ENCODE data around the gene CDH4. TPM values are rescaled to one million over a fixed set of nuclear protein-coding genes. Genes with fewer than 3 reads are reported as not detected.

Gene CDH4
- total and polyA plus RNA-seq, 2 of the 4 experiments (the other 2 are of a cell fraction), result 1.6 to 3.5 TPM

DNA sequence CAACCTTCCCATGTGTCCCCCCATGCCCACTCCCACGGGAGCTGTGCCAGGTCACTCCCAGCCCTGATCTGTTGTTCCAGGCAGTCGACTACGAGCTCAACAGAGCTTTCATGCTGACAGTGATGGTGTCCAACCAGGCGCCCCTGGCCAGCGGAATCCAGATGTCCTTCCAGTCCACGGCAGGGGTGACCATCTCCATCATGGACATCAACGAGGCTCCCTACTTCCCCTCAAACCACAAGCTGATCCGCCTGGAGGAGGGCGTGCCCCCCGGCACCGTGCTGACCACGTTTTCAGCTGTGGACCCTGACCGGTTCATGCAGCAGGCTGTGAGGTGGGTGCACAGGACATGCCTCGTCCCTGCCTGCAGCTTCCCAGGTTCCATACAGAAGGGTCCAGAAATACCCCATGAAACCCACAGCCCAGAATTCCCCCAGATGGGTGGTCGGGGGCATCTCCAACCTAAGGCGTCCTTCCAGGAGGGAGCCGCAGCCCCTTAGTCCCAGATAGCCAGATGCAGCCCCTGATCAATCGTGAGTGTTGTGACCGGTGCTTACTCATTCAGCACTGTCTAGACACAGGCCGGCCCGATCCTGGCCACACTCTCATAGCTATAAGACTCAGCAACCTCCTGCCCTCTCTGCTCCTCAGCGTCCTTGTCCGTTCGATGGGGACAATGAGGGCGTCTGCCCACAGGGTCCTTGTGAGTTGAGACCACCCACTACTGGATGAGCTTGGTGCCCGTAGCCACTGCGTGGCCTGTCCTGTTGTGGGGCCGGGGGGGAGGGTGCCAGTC is 671.5 kb downstream of the CDH4 start:
- Histone ChIP-seq H3K4me3 (ENCODE audit: insufficient read depth, low read depth, low read length) (no peak overlapping the region), H4K20me1 (ENCODE audit: insufficient read depth, low read length) (no peaks in the 10 kb centered on the region), H4K5ac (ENCODE audit: low read depth, low read length) (no peak overlapping the region), H3K9ac (ENCODE audit: low read depth, low read length) (no peak overlapping the region), H4K91ac (ENCODE audit: insufficient read depth, low read depth, low read length) (no peak overlapping the region), H2AK5ac (ENCODE audit: low read depth, low read length) (no peak overlapping the region), H2BK120ac (ENCODE audit: low read depth, low read length) (no peak overlapping the region), H3K4ac (ENCODE audit: low read depth, low read length) (no peak overlapping the region), H3K4me2 (ENCODE audit: low read depth, low read length) (no peak overlapping the region), H3K79me1 (ENCODE audit: low read depth in 1 of 2, low read length in 2 of 2) (no peaks in the 10 kb centered on the region), H3K14ac (replicated peaks; ENCODE audit: low read depth, low read length) (no peak overlapping the region), H2AFZ (replicated peaks; ENCODE audit: low read length, poor library complexity) (no peak overlapping the region), H3K36me3 (ENCODE audit: control insufficient read depth, insufficient read depth, low read length) (no peaks in the 10 kb centered on the region), H3K27me3 (ENCODE audit: control insufficient read depth, insufficient read depth, low read length) (no peaks in the 10 kb centered on the region), H4K8ac (ENCODE audit: low read depth in 2 of 2, low read length in 2 of 2) (no peak overlapping the region), H2AK9ac (replicated peaks; ENCODE audit: low read depth, low read length, poor library complexity) (peak overlapping the region; percentile 28), H3K23ac (ENCODE audit: low read depth, low read length) (no peak overlapping the region), H3K4me1 (ENCODE audit: control insufficient read depth, insufficient read depth, low read length) (no peaks in the 10 kb centered on the region), H2BK5ac (ENCODE audit: low read depth, low read length, poor library complexity, severe bottlenecking) (no peak overlapping the region), H3K27ac (ENCODE audit: insufficient read depth, low read length) (no peak overlapping the region), H2BK15ac (ENCODE audit: low read depth, low read length) (no peak overlapping the region), H3K9me3 (ENCODE audit: control insufficient read depth, insufficient read depth, low read length) (peaks cover 11% of the 10 kb centered on the region; the same call in 1 of the 2 replicates), H3K56ac (ENCODE audit: extremely low read depth, insufficient read depth, low read length) (no peak overlapping the region), H3K9me1 (ENCODE audit: insufficient read depth, low read length) (no peaks in the 10 kb centered on the region), H2BK20ac (ENCODE audit: low read depth, low read length) (no peak overlapping the region), H3K18ac (ENCODE audit: low read depth, low read length) (no peak overlapping the region)
- 64% methylated on average over 4 of the region's 28 CpGs; no CpG with 5 or more reads in 1 of the 2 experiments for WGBS, 2 experiments (ENCODE audit: extremely low coverage in 2 of 2, insufficient read length in 1 of 2)
- BruUV-seq (replicated peaks), result no TSS peak
- CTCF ChIA-PET, result no interaction called here
- TF ChIP-seq RCOR1 (IDR thresholded peaks at IDR 0.05; ENCODE audit: insufficient replicate concordance, low read length) (no peak), BHLHE40 (IDR thresholded peaks at IDR 0.05; ENCODE audit: low read depth, low read length) (no peak), MXI1 (IDR thresholded peaks at IDR 0.05; ENCODE audit: borderline replicate concordance, low read depth, low read length) (no peak), NFE2L2 (IDR thresholded peaks at IDR 0.05; ENCODE audit: low read depth, low read length) (no peak), MAZ (IDR thresholded peaks at IDR 0.05; ENCODE audit: borderline replicate concordance, low read depth, low read length) (no peak), POLR2A (IDR thresholded peaks at IDR 0.05; ENCODE audit: low read depth, low read length) (no peak), RAD21 (IDR thresholded peaks at IDR 0.05; ENCODE audit: low read length) (no peak), MAFK (IDR thresholded peaks at IDR 0.05; ENCODE audit: low read depth, low read length) (no peak), SMC3 (IDR thresholded peaks at IDR 0.05; ENCODE audit: low read depth, low read length) (no peak), CEBPB (IDR thresholded peaks at IDR 0.05; ENCODE audit: low read depth, low read length) (no peak), RFX5 (IDR thresholded peaks at IDR 0.05; ENCODE audit: low read depth, low read length) (no peak), FOS (IDR thresholded peaks at IDR 0.05; ENCODE audit: low read depth, low read length) (no peak), CHD1 (IDR thresholded peaks at IDR 0.05; ENCODE audit: low read depth, low read length) (no peak)
- TF ChIP-seq, protein P1, sequence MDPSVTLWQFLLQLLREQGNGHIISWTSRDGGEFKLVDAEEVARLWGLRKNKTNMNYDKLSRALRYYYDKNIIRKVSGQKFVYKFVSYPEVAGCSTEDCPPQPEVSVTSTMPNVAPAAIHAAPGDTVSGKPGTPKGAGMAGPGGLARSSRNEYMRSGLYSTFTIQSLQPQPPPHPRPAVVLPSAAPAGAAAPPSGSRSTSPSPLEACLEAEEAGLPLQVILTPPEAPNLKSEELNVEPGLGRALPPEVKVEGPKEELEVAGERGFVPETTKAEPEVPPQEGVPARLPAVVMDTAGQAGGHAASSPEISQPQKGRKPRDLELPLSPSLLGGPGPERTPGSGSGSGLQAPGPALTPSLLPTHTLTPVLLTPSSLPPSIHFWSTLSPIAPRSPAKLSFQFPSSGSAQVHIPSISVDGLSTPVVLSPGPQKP (IDR thresholded peaks at IDR 0.05; ENCODE audit: borderline replicate concordance, low read depth, low read length), result no peak
- TF ChIP-seq, protein P2, sequence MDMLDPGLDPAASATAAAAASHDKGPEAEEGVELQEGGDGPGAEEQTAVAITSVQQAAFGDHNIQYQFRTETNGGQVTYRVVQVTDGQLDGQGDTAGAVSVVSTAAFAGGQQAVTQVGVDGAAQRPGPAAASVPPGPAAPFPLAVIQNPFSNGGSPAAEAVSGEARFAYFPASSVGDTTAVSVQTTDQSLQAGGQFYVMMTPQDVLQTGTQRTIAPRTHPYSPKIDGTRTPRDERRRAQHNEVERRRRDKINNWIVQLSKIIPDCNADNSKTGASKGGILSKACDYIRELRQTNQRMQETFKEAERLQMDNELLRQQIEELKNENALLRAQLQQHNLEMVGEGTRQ (IDR thresholded peaks at IDR 0.05; ENCODE audit: low read depth, low read length), result no peak
- TF ChIP-seq, protein P3, sequence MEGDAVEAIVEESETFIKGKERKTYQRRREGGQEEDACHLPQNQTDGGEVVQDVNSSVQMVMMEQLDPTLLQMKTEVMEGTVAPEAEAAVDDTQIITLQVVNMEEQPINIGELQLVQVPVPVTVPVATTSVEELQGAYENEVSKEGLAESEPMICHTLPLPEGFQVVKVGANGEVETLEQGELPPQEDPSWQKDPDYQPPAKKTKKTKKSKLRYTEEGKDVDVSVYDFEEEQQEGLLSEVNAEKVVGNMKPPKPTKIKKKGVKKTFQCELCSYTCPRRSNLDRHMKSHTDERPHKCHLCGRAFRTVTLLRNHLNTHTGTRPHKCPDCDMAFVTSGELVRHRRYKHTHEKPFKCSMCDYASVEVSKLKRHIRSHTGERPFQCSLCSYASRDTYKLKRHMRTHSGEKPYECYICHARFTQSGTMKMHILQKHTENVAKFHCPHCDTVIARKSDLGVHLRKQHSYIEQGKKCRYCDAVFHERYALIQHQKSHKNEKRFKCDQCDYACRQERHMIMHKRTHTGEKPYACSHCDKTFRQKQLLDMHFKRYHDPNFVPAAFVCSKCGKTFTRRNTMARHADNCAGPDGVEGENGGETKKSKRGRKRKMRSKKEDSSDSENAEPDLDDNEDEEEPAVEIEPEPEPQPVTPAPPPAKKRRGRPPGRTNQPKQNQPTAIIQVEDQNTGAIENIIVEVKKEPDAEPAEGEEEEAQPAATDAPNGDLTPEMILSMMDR (conservative IDR thresholded peaks at IDR 0.05; ENCODE audit: low read depth, low read length), result no peak
- POLR2A ChIA-PET (ENCODE audit: unreplicated experiment), result no interaction called here
- intact Hi-C loops (cut with micrococcal nuclease) (no loop called here), dilution Hi-C loops (cut with HindIII; ENCODE audit: low sequenced_read_pairs, unreplicated experiment) (no loop called here), in situ Hi-C loops (cut with MboI; ENCODE audit: low sequenced_read_pairs) (no loop called here)
- ATAC-seq (ENCODE audit: low read depth), result no peak
- no peak for DNase-seq

All from IMR-90 (cell line).